ENCODE measurements around the gene SLC22A5.
"Not testable (repeated sequence)": the region's sequence is repeated elsewhere in the genome, so short reads cannot be mapped to it uniquely, and the experiment has no call there.

The SLC22A5 gene

GRCh38 chr5:132429463-132430440 is 60.2 kb downstream of the SLC22A5 start:
- no peak for DNase-seq

- no peak for DNase-seq
Observed at GRCh38 chr5:132430746-132431145, 61.2 kb downstream of the SLC22A5 start.

GRCh38 chr5:132431632-132432031 is 62.1 kb downstream of the SLC22A5 start:
- DNase-seq = no peak

GRCh38 chr5:132433141-132433540 is 63.6 kb downstream of the SLC22A5 start:
- no peak for DNase-seq

GRCh38 chr5:132434416-132435286 is 65.1 kb downstream of the SLC22A5 start:
- DNase-seq = no peak

- no peak for DNase-seq
Observed at GRCh38 chr5:132435447-132435846, 65.9 kb downstream of the SLC22A5 start.

- no peak for DNase-seq
Observed at GRCh38 chr5:132435886-132436285, 66.4 kb downstream of the SLC22A5 start.

- no peak for DNase-seq
Observed at GRCh38 chr5:132436936-132437335, 67.4 kb downstream of the SLC22A5 start.

- no peak for DNase-seq
Observed at GRCh38 chr5:132437604-132438266, 68.2 kb downstream of the SLC22A5 start.

- DNase-seq = not testable (repeated sequence)
Observed at GRCh38 chr5:132438267-132438645, 68.7 kb downstream of the SLC22A5 start.

- DNase-seq = no peak
Observed at GRCh38 chr5:132438917-132439316, 69.4 kb downstream of the SLC22A5 start.

GRCh38 chr5:132439521-132440089 is 70.1 kb downstream of the SLC22A5 start:
- no peak for DNase-seq

GRCh38 chr5:132444061-132444460 is 74.6 kb downstream of the SLC22A5 start:
- DNase-seq = no peak

Measured in NCI-H1694 treated with DMSO at 0.1 percent for 48 hours (cell line).